CD4-positive, alpha-beta T cell treated with Interleukin-6 at 100 ng/mL for 8 hours (primary cell): ENCODE results near the gene ISYNA1.

Experiments used
- DNase-seq: peaks from one replicate; pipeline ENCODE4 v3.0.0-alpha.2; 2020; ENCODE audit warnings: mixed read lengths, low spot score

The ISYNA1 gene

GRCh38 chr19:18443831-18444230, 5.9 kb upstream of the ISYNA1 start:
- no peak for DNase-seq

DNA sequence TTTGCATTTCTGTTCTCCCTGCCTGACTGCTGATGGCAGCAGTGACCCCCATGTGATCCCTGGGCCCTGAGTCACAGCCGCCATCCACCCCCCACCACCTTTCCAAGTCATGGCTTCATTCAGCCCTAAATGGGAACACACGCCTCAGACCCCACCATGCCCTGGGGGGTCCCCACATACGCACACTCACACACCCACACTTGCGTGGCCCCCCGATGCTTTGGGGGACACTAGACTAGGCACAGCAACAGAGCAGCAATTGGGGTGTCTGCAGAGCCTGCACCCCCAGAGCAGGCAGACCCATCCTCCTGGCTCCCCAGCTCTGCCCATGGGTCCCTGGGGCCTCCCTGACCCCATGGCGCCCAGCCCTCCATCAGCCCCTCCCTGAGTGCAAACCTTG, 5.5 kb upstream of the ISYNA1 start:
- DNase-seq = no peak

DNA sequence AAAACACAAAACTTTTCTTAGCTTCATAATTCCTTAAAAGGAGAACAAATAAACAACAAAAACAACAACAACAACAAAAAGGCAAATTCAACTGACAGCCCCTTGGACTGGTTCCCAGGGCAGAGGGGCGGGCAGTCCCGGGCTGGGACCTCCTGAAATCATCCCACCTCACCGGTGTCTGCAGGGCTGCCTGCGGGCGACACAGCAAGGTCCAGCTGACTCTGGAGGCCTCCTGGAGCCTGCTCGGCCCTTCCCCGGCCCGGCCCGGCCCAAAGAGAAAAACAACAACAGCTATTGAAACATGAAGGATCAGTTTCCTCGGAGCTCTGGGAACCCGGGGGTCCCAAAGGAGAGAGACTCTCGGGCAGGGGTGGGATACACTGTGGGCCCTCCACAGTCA, 5.0 kb upstream of the ISYNA1 start:
- DNase-seq = no peak

GRCh38 chr19:18441804-18442788, 4.2 kb upstream of the ISYNA1 start:
- DNase-seq = peak; percentile 27

DNA sequence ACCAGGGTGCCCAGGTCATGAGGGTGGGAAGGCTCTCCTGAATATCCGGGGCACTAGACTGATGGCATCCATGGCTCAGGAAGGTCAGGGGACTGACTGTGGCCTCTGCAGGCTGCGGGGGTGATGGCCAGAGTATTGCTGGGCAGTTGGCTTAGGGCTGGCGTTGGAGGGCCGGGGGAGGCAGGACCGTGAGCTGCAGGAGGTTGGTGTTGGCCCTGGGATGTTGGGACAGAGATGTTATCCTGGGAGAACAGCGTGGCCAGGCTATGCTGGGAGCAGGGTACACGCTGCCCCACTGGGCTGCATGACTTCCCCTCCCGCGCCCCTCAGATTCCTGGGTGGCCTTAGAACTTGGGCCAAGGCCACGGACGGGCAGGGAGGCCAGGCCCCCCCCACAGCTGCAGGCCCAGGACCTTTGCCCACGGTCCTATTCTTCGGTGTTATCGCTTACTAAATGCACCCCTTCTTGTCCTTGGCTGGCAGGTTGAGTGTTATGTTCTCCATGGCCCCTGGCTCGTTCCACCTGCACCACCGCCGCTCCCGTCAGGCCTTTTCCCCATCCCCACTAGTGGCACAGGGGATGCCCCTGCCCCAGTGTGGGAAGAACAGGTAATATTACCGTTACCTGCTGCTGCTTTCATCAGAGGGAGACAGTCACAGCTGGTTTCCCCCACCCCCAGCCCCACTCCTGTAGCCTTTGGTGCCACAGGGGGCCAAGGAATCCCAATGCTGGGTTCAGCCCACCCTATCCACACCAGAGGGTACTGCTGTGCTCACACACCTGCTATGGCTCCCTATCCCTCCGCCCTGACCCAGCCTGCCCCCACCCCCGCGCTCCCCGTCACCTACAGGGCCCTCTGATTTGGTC, 3.2 kb upstream of the ISYNA1 start:
- no peak for DNase-seq

- DNase-seq = no peak
These were observed 2.5 kb upstream of the ISYNA1 start for GRCh38 chr19:18440415-18440877.

DNA sequence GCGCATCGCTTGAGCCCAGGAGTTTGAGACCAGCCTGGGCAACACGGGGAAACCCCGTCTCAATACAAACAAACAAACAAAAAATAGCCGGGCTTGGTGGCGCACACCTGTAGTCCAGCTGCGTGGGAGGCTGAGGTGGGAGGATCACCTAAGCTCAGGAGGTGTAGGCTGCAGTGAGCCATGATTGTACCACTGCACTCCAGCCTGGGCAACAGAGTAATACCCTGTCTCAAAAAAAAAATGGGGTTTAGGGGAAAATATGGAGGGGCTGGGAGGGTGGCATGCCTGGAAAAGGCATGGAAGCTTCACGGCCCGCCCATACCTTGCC, 1.9 kb upstream of the ISYNA1 start:
- DNase-seq = no peak

- DNase-seq = no peak
These were observed 1.3 kb upstream of the ISYNA1 start for GRCh38 chr19:18439025-18439909.

- no peak for DNase-seq
These were observed 545 bp upstream of the ISYNA1 start for GRCh38 chr19:18438331-18439024.

DNA sequence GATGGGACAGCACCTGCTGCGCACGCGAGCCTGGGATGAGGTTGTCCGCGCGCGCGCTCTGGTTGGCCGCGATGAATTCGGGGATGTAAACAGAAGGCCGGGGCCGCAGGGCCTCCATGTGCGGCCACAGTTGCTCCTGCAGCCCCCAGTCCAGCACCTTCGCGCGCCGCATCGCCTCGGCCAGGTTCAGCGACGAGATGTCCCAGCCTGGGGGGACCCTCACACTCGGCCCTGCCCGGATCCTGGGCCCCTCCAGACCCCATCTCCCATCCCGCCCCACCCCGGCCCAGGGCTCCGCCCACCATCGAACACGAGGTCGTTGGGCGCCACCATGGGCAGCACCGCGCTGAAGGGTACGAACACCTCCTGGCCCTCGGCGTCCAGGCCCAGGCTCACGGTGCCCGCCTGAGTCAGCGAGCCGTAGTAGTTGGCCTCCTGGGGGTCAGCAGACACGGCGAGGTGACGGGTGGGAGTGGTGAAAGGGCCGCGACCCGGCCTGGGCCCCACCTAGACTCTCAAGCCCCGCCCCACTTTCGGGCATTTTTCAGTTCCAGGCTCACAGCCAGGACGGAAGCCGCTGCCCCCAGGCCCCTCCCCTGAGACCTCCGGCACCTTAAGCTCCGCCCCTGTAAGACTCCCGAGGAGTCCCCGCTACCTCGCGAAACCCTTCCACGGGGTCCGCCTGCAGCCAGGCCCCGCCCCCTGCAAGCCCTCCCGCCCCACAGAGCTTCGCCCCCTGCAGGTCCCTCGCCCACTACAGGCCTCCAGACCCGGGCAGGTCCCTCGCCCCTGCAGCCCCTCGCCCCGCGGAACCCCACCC, 1.1 kb downstream of the ISYNA1 start:
- DNase-seq = peak; percentile 83

DNA sequence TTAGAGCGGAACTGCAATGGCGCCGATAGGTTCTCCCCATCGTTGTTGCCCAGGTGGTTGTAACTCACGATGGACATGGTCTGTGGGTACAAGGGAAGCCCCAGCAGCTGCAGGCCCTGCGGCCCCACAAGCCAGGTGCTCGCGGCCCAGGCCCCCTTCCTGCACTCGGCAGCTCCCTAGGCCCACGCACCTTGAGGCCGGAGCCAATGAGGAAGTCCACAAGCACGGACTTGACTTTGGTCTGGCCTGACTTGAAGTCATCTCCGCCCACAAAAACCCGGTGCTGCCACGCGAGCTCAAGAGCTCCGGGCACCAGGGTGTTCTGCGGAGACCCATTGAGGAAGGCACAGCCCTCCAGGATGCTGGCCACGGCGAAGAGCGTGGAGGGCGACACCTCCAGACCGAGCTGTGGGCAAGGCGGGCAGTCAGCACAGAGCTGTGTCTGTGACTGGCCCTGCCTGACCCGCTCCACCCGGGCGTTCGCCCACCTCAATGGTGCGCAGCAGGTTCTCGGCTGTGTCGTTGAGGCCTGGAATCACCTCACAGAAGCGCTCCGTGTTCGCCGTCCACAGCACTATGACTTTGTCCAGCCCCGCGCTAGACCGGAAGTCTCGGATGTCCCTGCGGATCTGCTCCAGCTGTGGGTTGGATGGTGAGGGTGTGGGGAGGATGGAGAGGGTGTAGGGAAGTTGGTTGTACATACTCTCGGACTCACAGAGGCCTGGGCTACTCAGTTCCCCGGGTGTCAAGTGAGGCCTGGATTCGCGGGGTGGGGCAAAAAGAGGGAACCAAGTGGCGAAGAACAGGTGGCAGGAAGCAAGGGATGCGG, 1.9 kb downstream of the ISYNA1 start:
- no peak for DNase-seq

GRCh38 chr19:18435178-18435841, 2.6 kb downstream of the ISYNA1 start:
- no peak for DNase-seq

GRCh38 chr19:18434411-18435175, 3.3 kb downstream of the ISYNA1 start:
- no peak for DNase-seq

DNA sequence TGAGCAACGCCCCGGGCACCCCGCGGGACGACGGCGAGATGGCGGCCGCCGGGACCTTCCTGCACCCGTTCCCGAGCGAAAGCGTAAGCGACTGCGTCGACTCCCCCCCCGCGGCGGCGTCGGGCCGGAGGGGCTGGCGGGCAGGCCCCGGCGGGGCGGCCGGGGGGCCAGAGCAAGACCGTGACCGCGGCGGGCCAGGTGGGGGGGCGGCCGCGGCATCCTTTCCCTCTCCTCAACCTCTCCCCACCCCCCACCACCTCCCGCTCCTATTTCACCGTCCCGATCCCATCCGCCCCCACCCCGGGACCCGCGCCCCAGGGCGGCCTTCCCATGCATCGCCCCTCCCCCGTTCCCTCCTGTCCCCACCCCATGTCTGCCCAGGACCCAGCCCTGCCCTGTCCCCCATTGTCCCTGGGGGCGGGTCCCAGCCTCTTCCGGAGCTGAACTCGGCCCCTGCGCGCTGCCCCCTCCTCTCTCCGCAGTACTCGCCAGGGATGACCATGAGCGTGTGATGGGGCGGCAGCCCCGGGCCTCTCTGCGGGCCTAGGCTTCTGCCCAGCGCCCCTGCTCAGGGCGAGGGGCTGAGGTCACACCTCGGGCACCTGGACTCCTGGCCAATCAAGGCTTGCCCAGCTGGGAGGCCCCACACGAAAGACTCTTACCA, 4.1 kb downstream of the ISYNA1 start:
- DNase-seq = no peak

DNA sequence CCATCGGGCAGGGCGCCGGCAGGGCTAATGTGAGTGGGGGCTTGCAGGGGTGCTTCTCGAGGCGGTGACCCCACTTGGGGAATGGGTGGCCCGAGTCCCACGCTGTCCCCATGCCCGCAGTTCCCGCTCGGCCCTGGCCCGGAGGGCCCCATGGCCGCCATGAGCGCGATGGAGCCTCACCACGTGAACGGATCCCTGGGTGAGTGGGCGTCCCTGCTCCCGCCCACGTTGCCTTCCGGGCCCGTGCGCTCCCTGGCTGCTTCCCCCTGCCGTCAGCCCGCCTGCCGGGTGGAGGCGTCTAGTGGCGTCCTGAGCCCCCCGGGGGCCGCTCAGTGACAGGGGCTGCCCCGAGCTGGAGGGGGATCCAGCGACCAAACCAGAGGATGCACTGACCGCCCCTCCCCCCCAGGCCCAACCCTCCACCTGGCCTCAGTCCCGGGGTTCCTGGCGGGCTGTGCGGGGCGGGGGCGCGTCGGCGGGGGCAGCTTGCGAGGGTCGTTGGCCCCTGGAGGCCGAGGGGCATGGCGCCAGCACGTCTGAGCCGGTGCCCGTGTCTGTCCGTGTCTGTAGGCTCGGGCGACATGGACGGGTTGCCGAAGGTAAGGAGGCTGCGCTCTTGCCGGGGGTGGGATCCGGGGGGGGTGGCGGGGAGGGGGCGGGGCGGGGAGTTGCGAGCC, 4.8 kb downstream of the ISYNA1 start:
- no peak for DNase-seq

GRCh38 chr19:18432275-18433014, 5.5 kb downstream of the ISYNA1 start:
- no peak for DNase-seq
